Small intestine (tissue), 7 donors: ENCODE measurements around the gene SAMD4B. TPM values are rescaled to one million over a fixed set of nuclear protein-coding genes. Genes with fewer than 3 reads are reported as not detected.

Source experiments
- DNase-seq, 2 donors: peaks; one replicate each; pipeline versions ENCODE4 v3.0.0 to v3.0.0-alpha.2; 2013
- FAIRE-seq: peaks from 2 replicates; lab custom pipeline; 2012; peaks lifted over from hg19 to GRCh38; lab: Jason Lieb, UNC
- H3K27ac ChIP-seq, 3 donors: one replicate each; pipeline ENCODE4 v1.5.1; 2013; ENCODE audit warnings: low read length in 2 of 3, mild to moderate bottlenecking in 2 of 3, control low read depth in 1 of 3, inconsistent platforms in 1 of 3, low read depth in 1 of 3, moderate library complexity in 1 of 3
- H3K27me3 ChIP-seq, 3 donors: one replicate each; pipeline ENCODE4 v1.6.1; 2013; ENCODE audit warnings: low read length in 3 of 3, inconsistent platforms in 1 of 3; ENCODE audit not compliant: control insufficient read depth in 3 of 3, insufficient read depth in 3 of 3
- H3K36me3 ChIP-seq, 3 donors: one replicate each; pipeline ENCODE4 v1.6.1; 2013; ENCODE audit warnings: low read length in 3 of 3, inconsistent platforms in 1 of 3, low read depth in 1 of 3, mild to moderate bottlenecking in 1 of 3, moderate library complexity in 1 of 3; ENCODE audit not compliant: control insufficient read depth in 3 of 3, insufficient read depth in 2 of 3
- H3K4me1 ChIP-seq, 3 donors: one replicate each; pipeline ENCODE4 v1.6.1; 2013; ENCODE audit warnings: low read length in 2 of 3, inconsistent platforms in 1 of 3, low read depth in 1 of 3, mild to moderate bottlenecking in 1 of 3, moderate library complexity in 1 of 3; ENCODE audit not compliant: control insufficient read depth in 3 of 3, insufficient read depth in 2 of 3
- H3K4me3 ChIP-seq, 3 donors: one replicate each; pipeline ENCODE4 v1.5.1; 2013; ENCODE audit warnings: low read length in 3 of 3, control low read depth in 1 of 3, inconsistent platforms in 1 of 3, low read depth in 1 of 3, mild to moderate bottlenecking in 1 of 3, moderate library complexity in 1 of 3
- H3K9me3 ChIP-seq, 2 donors: one replicate each; pipeline ENCODE4 v1.6.1; 2013; ENCODE audit warnings: low read depth in 1 of 2, low read length in 1 of 2; ENCODE audit not compliant: control insufficient read depth in 2 of 2, insufficient read depth in 1 of 2
- WGBS, 3 donors: extraction: QIAGEN DNeasy Blood & Tissue Kit; methylation state at CpG; one replicate each; pipeline ENCODE4 v1.1.7; 2013; 5-methylcytosine and 5-hydroxymethylcytosine counted together
- polyA plus RNA-seq, 4 donors: library from polyadenylated mRNA; stranded (reverse) in 3 of 4; unstranded in 1 of 4; fragments of 200-250 nt in 3 of 4; fragments of 120-200 nt in 1 of 4; gene quantifications; one replicate each; pipeline versions ENCODE4 v1.2.1 to v1.2.3, GENCODE V29; 2013
- donor health status: healthy with polysubstance abuse.
- donor health status: control.
- donor health status: control.
- donor health status: Bipolar disorder and iron deficiency.
- donor health status: healthy.

Gene SAMD4B
- polyA plus RNA-seq, 4 donors: 37.8 to 94.4 (median 56.8) TPM

DNA sequence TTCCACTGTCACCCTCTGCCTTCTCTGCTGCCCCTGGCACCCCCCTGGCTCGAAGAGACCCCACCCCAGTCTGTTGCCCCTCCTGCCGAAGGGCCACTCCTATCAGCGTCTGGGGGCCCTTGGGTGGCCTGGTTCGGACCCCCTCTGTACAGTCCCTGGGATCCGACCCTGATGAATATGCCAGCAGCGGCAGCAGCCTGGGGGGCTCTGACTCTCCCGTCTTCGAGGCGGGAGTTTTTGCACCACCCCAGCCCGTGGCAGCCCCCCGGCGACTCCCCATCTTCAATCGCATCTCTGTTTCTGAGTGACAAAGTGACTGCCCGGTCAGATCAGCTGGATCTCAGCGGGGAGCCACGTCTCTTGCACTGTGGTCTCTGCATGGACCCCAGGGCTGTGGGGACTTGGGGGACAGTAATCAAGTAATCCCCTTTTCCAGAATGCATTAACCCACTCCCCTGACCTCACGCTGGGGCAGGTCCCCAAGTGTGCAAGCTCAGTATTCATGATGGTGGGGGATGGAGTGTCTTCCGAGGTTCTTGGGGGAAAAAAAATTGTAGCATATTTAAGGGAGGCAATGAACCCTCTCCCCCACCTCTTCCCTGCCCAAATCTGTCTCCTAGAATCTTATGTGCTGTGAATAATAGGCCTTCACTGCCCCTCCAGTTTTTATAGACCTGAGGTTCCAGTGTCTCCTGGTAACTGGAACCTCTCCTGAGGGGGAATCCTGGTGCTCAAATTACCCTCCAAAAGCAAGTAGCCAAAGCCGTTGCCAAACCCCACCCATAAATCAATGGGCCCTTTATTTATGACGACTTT is 66.4 kb downstream of the SAMD4B start:
- 4 to 16% (median 7%) methylated on average over 20 of the region's 20 CpGs for WGBS, 3 donors
- no peak for FAIRE-seq
- peaks cover 5 to 23% (median 10%) of the 10 kb centered on the region in 3 donors for H3K36me3 ChIP-seq
- H3K4me3 ChIP-seq: peak overlapping the region; percentile 99
- peaks cover 0 to 38% (median 6%) of the 10 kb centered on the region in 3 donors for H3K4me1 ChIP-seq
- H3K9me3 ChIP-seq: no peaks in the 10 kb centered on the region
- H3K27ac ChIP-seq: peak overlapping the region; percentile 96 to 100 (median 97)
- DNase-seq: peak; percentile 64 to 66
- peaks cover 0 to 6% (median 0%) of the 10 kb centered on the region in 3 donors for H3K27me3 ChIP-seq

GRCh38 chr19:39409208-39410016 is 67.2 kb downstream of the SAMD4B start:
- H3K27ac ChIP-seq: peak overlapping the region; percentile 96 to 100 (median 99)
- no peak for FAIRE-seq
- peaks cover 0 to 6% (median 0%) of the 10 kb centered on the region in 3 donors for H3K27me3 ChIP-seq
- H3K36me3 ChIP-seq: peaks cover 5 to 23% (median 10%) of the 10 kb centered on the region in 3 donors
- DNase-seq: peak; percentile 96 to 97
- H3K4me1 ChIP-seq: peaks cover 0 to 39% (median 6%) of the 10 kb centered on the region in 3 donors
- 1% methylated on average over 40 to 52 of the region's 52 CpGs for WGBS, 3 donors
- H3K9me3 ChIP-seq: no peaks in the 10 kb centered on the region
- H3K4me3 ChIP-seq: peak overlapping the region; percentile 71 to 99 (median 99)

DNA sequence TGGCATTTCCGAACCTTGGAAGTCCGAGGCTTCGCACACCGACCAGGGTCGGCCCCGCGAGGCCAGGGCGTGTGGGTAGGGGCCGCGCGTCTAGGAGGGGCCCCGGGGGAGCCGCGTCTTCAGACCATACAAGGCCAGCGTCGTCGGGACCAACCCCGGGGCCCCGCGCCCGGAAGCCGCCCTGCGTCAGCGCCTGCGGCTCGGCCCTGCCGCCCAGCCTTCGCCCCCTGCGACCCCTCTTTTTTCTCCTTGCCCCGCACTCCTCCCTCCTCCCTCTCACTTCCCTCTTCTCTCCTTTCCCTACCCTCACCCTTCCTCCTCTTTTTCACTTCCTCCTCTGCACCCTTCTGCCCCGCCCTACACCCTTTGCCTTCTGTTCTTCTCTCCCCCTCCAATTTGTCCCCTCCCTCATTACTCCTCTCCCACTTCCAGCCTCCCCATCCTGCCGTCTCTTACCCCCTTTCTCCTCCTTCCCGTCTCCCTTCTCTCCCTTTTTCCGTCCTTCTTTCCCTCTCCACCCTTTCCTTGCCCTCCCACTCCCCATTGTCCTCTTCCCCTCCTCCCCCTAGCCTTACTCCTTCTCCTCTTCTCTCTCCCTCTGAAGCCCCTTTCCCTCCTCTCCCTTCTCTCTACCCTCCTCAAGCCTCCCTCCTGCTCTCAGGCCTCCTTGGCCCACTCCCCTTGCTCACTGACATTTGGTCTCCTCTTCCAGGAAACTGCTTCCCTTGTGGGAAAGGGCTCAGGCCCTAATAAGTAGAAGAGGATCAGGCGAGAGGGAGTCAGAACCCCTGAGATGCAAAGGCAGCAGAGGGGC is 68.0 kb downstream of the SAMD4B start:
- Histone ChIP-seq H3K9me3 (no peaks in the 10 kb centered on the region), H3K4me1 (peaks cover 0 to 33% (median under 1%) of the 10 kb centered on the region in 3 donors), H3K27ac (peak overlapping the region; percentile 96 to 100 (median 99)), H3K4me3 (peak overlapping the region; percentile 71 to 99 (median 99)), H3K27me3 (peaks cover 0 to 6% (median 0%) of the 10 kb centered on the region in 3 donors), H3K36me3 (peaks cover 5 to 27% (median 10%) of the 10 kb centered on the region in 3 donors)
- DNase-seq (peak; percentile 90 to 92), FAIRE-seq (no peak)
- WGBS, 3 donors: 1 to 2% (median 1%) methylated on average over 33 to 35 of the region's 35 CpGs

DNA sequence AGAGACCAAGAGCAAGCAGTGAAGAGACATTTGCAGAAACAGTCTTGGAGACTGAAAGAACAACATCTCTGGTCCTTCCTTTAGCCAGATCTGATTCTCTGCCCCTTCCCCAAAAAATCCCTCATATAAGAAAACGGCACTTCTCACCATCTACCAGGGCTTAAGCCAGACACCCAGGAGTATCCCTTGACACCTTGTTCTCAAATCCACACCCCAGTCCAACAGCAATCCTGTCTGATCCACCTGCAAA is 68.5 kb downstream of the SAMD4B start:
- DNase-seq (no peak), FAIRE-seq (no peak)
- peaks cover 0 to 6% (median 0%) of the 10 kb centered on the region in 3 donors for H3K27me3 ChIP-seq
- H3K4me3 ChIP-seq: peak overlapping the region in 2 of 3 donors; percentile 99
- no peaks in the 10 kb centered on the region for H3K9me3 ChIP-seq
- H3K4me1 ChIP-seq: peaks cover 0 to 28% (median 0%) of the 10 kb centered on the region in 3 donors
- peak overlapping the region; percentile 96 to 100 (median 99) for H3K27ac ChIP-seq
- 13 to 38% (median 23%) methylated on average over 1 of the region's 1 CpG for WGBS, 3 donors
- H3K36me3 ChIP-seq: peaks cover 5 to 31% (median 10%) of the 10 kb centered on the region in 3 donors

GRCh38 chr19:39411081-39411831 is 69.0 kb downstream of the SAMD4B start:
- peaks cover 0 to 23% (median 0%) of the 10 kb centered on the region in 3 donors for H3K4me1 ChIP-seq
- peak overlapping the region in 2 of 3 donors; percentile 99 for H3K4me3 ChIP-seq
- no peaks in the 10 kb centered on the region for H3K9me3 ChIP-seq
- DNase-seq: peak; percentile 94
- peaks cover 5 to 36% (median 10%) of the 10 kb centered on the region in 3 donors for H3K36me3 ChIP-seq
- WGBS, 3 donors: 4 to 13% (median 4%) methylated on average over 9 of the region's 9 CpGs
- H3K27me3 ChIP-seq: peaks cover 0 to 6% (median 0%) of the 10 kb centered on the region in 3 donors
- FAIRE-seq: no peak
- H3K27ac ChIP-seq: peak overlapping the region; percentile 96 to 100 (median 99)

DNA sequence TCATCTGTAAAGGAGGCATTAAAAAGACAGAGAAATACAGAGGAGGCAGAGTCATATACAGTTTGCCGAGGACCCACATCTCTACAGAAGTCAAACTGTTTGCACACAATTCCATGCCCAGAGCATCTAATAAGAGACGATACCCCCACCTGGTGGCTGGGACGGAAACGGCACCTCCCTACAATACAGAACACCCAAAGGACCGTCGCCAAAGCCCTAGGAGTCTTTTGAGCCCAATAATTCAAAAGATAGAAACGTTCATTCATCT is 69.5 kb downstream of the SAMD4B start:
- no peaks in the 10 kb centered on the region for H3K9me3 ChIP-seq
- WGBS, 3 donors: 0 to 1% (median 0%) methylated on average over 7 of the region's 7 CpGs
- no peak for FAIRE-seq

DNA sequence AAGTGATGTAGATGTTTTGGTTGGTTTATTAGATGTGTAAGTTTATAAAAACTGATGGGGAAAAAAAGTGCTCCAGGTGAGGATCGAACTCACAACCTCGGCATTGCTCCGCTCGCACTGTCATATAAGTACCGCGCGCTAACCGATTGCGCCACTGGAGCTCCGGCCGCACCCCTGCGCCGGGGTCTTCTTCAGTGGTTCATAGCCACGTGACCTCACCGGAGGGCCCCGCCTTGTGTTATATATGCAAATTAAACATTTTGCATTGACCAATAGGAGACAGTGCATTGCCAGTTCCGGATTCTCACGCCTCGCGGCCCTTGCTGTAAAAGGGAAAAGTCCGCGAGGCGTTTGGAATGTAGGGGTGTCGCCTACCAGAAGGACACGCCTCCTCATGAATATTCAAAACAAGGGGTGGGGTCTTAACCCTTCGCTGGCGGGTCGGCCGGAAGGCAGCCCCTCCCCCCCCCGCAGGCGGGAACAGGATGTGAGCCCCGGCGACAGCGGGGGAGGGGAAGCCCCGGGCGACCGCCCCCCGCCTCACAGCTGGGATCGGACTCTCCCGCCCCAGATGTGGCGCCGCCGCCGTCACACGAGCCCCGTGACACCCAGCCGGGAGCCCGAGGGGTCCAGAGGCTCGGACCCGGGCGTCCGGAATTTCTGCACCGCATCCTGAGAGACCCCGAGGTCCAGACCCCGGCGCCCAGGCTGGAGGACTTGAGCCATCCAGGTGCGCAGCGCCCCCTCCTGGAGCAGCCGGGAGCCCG is 70.1 kb downstream of the SAMD4B start, which contains the start of gene PLEKHG2:
PLEKHG2 (plus strand) TSS at position 570 of the 767 bp plus-strand sequence. CDS start 1,418 bp downstream, outside the sequence.
- Histone ChIP-seq H3K4me1 (peaks cover 0 to 22% (median 0%) of the 10 kb centered on the region in 3 donors), H3K27ac (peak within 1 kb of the TSS; percentile 96 to 100 (median 99)), H3K27me3 (peaks cover 0 to 6% (median 0%) of the 10 kb centered on the region in 3 donors), H3K36me3 (peaks cover 5 to 40% (median 10%) of the 10 kb centered on the region in 3 donors), H3K4me3 (peak within 1 kb of the TSS; percentile 60 to 76 (median 63)), H3K9me3 (no peaks in the 10 kb centered on the region)
- FAIRE-seq (peak; percentile 44), DNase-seq (peak; percentile 99)
- 0% methylated on average over 41 to 60 of the region's 60 CpGs for WGBS, 3 donors

More for the DNA sequence above, 69.5 kb downstream of the SAMD4B start:
- DNase-seq: peak; percentile 95 to 96
- peaks cover 5 to 40% (median 10%) of the 10 kb centered on the region in 3 donors for H3K36me3 ChIP-seq
- peak overlapping the region in 1 of 3 donors; percentile 8 for H3K4me3 ChIP-seq
- H3K27me3 ChIP-seq: peaks cover 0 to 6% (median 0%) of the 10 kb centered on the region in 3 donors
- peaks cover 0 to 22% (median 0%) of the 10 kb centered on the region in 3 donors for H3K4me1 ChIP-seq
- peak overlapping the region; percentile 96 to 100 (median 99) for H3K27ac ChIP-seq
